H1 (cell line): Measurements from ENCODE around the gene SDF2. TPM values are rescaled to one million over a fixed set of nuclear protein-coding genes. Genes with fewer than 3 reads are reported as not detected.
A peak's percentile ranks its signal among the peaks of the same experiment; 100 is the strongest.

Experiments used
- CTCF ChIA-PET: fragments of 300-600 bp; sonication (Branson Sonifier 250); formaldehyde crosslinking; loops from one replicate; lab custom pipeline; 2021; ENCODE audit not compliant: partially characterized antibody; lab: Charles Lee
- POLR2A ChIA-PET: fragments of 300-600 bp; sonication (Branson Sonifier 250); formaldehyde crosslinking; loops from one replicate; lab custom pipeline; 2021; ENCODE audit warnings: inconsistent platforms; ENCODE audit not compliant: partially characterized antibody; lab: Charles Lee
- DNase-seq, 2 experiments: peaks; one replicate each; pipeline versions ENCODE4 v3.0.0 to v3.0.0-alpha.2; 2010 to 2022; ENCODE audit warnings: low spot score in 2 of 2, low read depth in 1 of 2, mixed read lengths in 1 of 2
- FAIRE-seq: peaks from 2 replicates; lab custom pipeline; 2011; peaks lifted over from hg19 to GRCh38; lab: Jason Lieb, UNC
- H2AFZ ChIP-seq: 2 replicates; pipeline ENCODE4 v1.8.1; 2012; ENCODE audit warnings: low read length, inconsistent platforms
- H2AK5ac ChIP-seq: 2 replicates; pipeline ENCODE4 v1.6.1; 2013; ENCODE audit warnings: low read depth, low read length
- H2BK120ac ChIP-seq: replicated peaks from 2 replicates; pipeline ENCODE3; 2013; ENCODE audit warnings: low read depth, low read length, inconsistent platforms
- H2BK12ac ChIP-seq: 2 replicates; pipeline ENCODE4 v1.6.1; 2013; ENCODE audit warnings: low read depth, low read length
- H2BK15ac ChIP-seq: 2 replicates; pipeline ENCODE4 v1.6.1; 2013; ENCODE audit warnings: low read length
- H2BK20ac ChIP-seq: 2 replicates; pipeline ENCODE4 v1.6.1; 2013; ENCODE audit warnings: low read length
- H2BK5ac ChIP-seq: 2 replicates; pipeline ENCODE4 v1.6.1; 2013; ENCODE audit warnings: low read depth, low read length
- H3K14ac ChIP-seq: 2 replicates; pipeline ENCODE4 v1.6.1; 2013; ENCODE audit warnings: inconsistent platforms; ENCODE audit not compliant: insufficient read length
- H3K18ac ChIP-seq: 2 replicates; pipeline ENCODE4 v1.6.1; 2013; ENCODE audit warnings: low read length; ENCODE audit errors: extremely low read depth
- H3K23ac ChIP-seq: 2 replicates; pipeline ENCODE4 v1.6.1; 2013; ENCODE audit warnings: inconsistent platforms; ENCODE audit not compliant: insufficient read length
- H3K23me2 ChIP-seq: 2 replicates; pipeline ENCODE4 v1.6.1; 2013; ENCODE audit warnings: low read depth, low read length
- H3K27ac ChIP-seq: 2 replicates; pipeline ENCODE4 v1.6.1; 2011; ENCODE audit warnings: low read depth, low read length, inconsistent platforms
- H3K27me3 ChIP-seq, 4 experiments: replicated peaks in 1 of 4; 1 replicate in 1 of 4; 2 replicates in 3 of 4; pipeline versions ENCODE4 v1.6.1 to v1.8.1; 2011 to 2013; ENCODE audit warnings: low read length in 3 of 4, mild to moderate bottlenecking in 3 of 4, inconsistent platforms in 2 of 4, mixed read lengths in 2 of 4, moderate library complexity in 1 of 4; ENCODE audit not compliant: control insufficient read depth in 3 of 4, insufficient read depth in 3 of 4; ENCODE audit errors: extremely low read depth in 1 of 4
- H3K36me3 ChIP-seq, 4 experiments: 2 replicates each; pipeline versions ENCODE4 v1.6.1 to v1.8.1; 2011 to 2013; ENCODE audit warnings: mild to moderate bottlenecking in 4 of 4, low read length in 3 of 4, moderate library complexity in 2 of 4, control low read depth in 1 of 4, inconsistent platforms in 1 of 4; ENCODE audit not compliant: insufficient read depth in 4 of 4, control insufficient read depth in 2 of 4
- H3K4ac ChIP-seq: replicated peaks from 2 replicates; pipeline ENCODE3; 2013; ENCODE audit warnings: low read length, low read depth, mixed read lengths, inconsistent platforms; ENCODE audit not compliant: insufficient read length
- H3K4me1 ChIP-seq, 4 experiments: replicated peaks in 1 of 4; 1 replicate in 1 of 4; 2 replicates in 3 of 4; pipeline versions ENCODE4 v1.6.1 to v1.8.1; 2011 to 2013; ENCODE audit warnings: low read length in 3 of 4, inconsistent platforms in 2 of 4, mixed read lengths in 1 of 4; ENCODE audit not compliant: insufficient read depth in 4 of 4, control insufficient read depth in 3 of 4
- H3K4me2 ChIP-seq, 2 experiments: 2 replicates each; pipeline versions ENCODE4 v1.6.1 to v1.8.1; 2011 to 2013; ENCODE audit warnings: low read depth in 2 of 2, low read length in 2 of 2, control low read depth in 1 of 2, inconsistent platforms in 1 of 2, mild to moderate bottlenecking in 1 of 2; ENCODE audit not compliant: insufficient read depth in 1 of 2
- H3K4me3 ChIP-seq, 4 experiments: fragments of 200-600, 300-600 bp in 1 of 4; sonication (generic), shearing (Covaris generic), sonication (Bioruptor Twin) in 1 of 4; 2 replicates each; pipeline versions ENCODE4 v1.5.1 to v1.8.1; 2011 to 2016; ENCODE audit warnings: low read length in 4 of 4, low read depth in 3 of 4, control low read depth in 2 of 4, inconsistent platforms in 2 of 4, mild to moderate bottlenecking in 2 of 4, mixed read lengths in 1 of 4, moderate library complexity in 1 of 4; ENCODE audit not compliant: insufficient read depth in 2 of 4; ENCODE audit errors: extremely low read depth in 1 of 4
- H3K56ac ChIP-seq: replicated peaks from 2 replicates; pipeline ENCODE3; 2013; ENCODE audit warnings: low read depth, mild to moderate bottlenecking, mixed read lengths, low read length, inconsistent platforms; ENCODE audit not compliant: insufficient read length
- H3K79me1 ChIP-seq: 2 replicates; pipeline ENCODE4 v1.6.1; 2013; ENCODE audit warnings: low read depth, low read length, control low read depth
- H3K79me2 ChIP-seq, 2 experiments: 2 replicates each; pipeline versions ENCODE4 v1.6.1 to v1.8.1; 2012 to 2013; ENCODE audit warnings: low read length in 2 of 2, mild to moderate bottlenecking in 2 of 2, inconsistent platforms in 1 of 2; ENCODE audit not compliant: insufficient read depth in 2 of 2, control insufficient read depth in 1 of 2
- H3K9ac ChIP-seq, 4 experiments: replicated peaks in 1 of 4; 1 replicate in 1 of 4; 2 replicates in 3 of 4; pipeline versions ENCODE4 v1.6.1 to v1.8.1; 2011 to 2013; ENCODE audit warnings: low read depth in 3 of 4, low read length in 3 of 4, control low read depth in 2 of 4, mild to moderate bottlenecking in 2 of 4, moderate library complexity in 2 of 4, inconsistent platforms in 1 of 4; ENCODE audit errors: extremely low read depth in 1 of 4
- H3K9me3 ChIP-seq, 2 experiments: 2 replicates each; pipeline versions ENCODE4 v1.6.1 to v1.8.1; 2012 to 2013; ENCODE audit warnings: mild to moderate bottlenecking in 2 of 2, moderate library complexity in 2 of 2, control low read depth in 1 of 2, inconsistent platforms in 1 of 2, low read depth in 1 of 2, low read length in 1 of 2, mixed read lengths in 1 of 2; ENCODE audit not compliant: insufficient read depth in 2 of 2
- H4K20me1 ChIP-seq, 2 experiments: replicated peaks in 1 of 2; 2 replicates each; pipeline versions ENCODE3 to v1.8.1; 2011 to 2013; ENCODE audit warnings: inconsistent platforms in 2 of 2, low read length in 2 of 2, mild to moderate bottlenecking in 1 of 2; ENCODE audit not compliant: insufficient read depth in 2 of 2, control insufficient read depth in 1 of 2
- H4K5ac ChIP-seq: 2 replicates; pipeline ENCODE4 v1.6.1; 2013; ENCODE audit warnings: low read length, low read depth, mixed read lengths, inconsistent platforms; ENCODE audit not compliant: insufficient read length
- H4K8ac ChIP-seq: 2 replicates; pipeline ENCODE4 v1.8.0; 2013; ENCODE audit warnings: mild to moderate bottlenecking, moderate library complexity, low read length, inconsistent platforms; ENCODE audit not compliant: insufficient read depth; ENCODE audit errors: extremely low read depth
- H4K91ac ChIP-seq: replicated peaks from 2 replicates; pipeline ENCODE3; 2013; ENCODE audit warnings: low read length, mixed read lengths, inconsistent platforms; ENCODE audit not compliant: insufficient read length
- POLR2A ChIP-seq, 2 experiments: IDR thresholded peaks; 1 replicate in 1 of 2; 2 replicates in 1 of 2; pipeline ENCODE4 v1.6.1; 2011; ENCODE audit warnings: low read depth in 2 of 2, low read length in 2 of 2, mild to moderate bottlenecking in 2 of 2; ENCODE audit errors: control extremely low read depth in 1 of 2
- TEAD4 ChIP-seq: IDR thresholded peaks from 2 replicates; pipeline ENCODE4 v1.6.1; 2012; ENCODE audit warnings: low read depth, low read length, inconsistent platforms, mixed read lengths
- WGBS, 2 experiments: shearing (Covaris generic) in 1 of 2; methylation state at CpG; one replicate each; pipeline versions ENCODE4 v1.1.6 to v1.1.7; 2013 to 2015; ENCODE audit warnings: low lambda C conversion rate in 2 of 2, mixed read lengths in 2 of 2, inconsistent platforms in 1 of 2, low coverage in 1 of 2, missing lambda C conversion rate in 1 of 2; ENCODE audit not compliant: insufficient replicate concordance in 2 of 2, insufficient coverage in 1 of 2, insufficient read length in 1 of 2; ENCODE audit errors: extremely low coverage in 1 of 2, missing lambda C conversion rate in 1 of 2; 5-methylcytosine and 5-hydroxymethylcytosine counted together
- polyA plus RNA-seq, 7 experiments: library from polyadenylated mRNA; depleted of rRNA in 3 of 7; stranded (reverse) in 5 of 7; unstranded in 2 of 7; fragments of >200 nt in 5 of 7; fragments of 200-250 nt in 2 of 7; gene quantifications; 1 replicate in 5 of 7; 2 replicates in 1 of 7; 4 replicates in 1 of 7; pipeline versions ENCODE4 v1.2.1 to v1.2.3, GENCODE V29; 2011 to 2013; ENCODE audit warnings: missing spikeins in 2 of 7, mixed read lengths in 2 of 7
- total RNA-seq: library from RNA; stranded (reverse); fragmentation: NEBNext Ultra II Directional; extraction: Animal tissue kit (Norgen Biotek cat#: 25700); gene quantifications from 2 replicates; pipeline ENCODE4 v1.2.1, GENCODE V29; 2021

Gene SDF2
- total and polyA plus RNA-seq, 2 of the 8 experiments (the other 6 are each of a cell fraction or from before 2014, with no cell fraction given) = 44.8 to 65.4 TPM

DNA sequence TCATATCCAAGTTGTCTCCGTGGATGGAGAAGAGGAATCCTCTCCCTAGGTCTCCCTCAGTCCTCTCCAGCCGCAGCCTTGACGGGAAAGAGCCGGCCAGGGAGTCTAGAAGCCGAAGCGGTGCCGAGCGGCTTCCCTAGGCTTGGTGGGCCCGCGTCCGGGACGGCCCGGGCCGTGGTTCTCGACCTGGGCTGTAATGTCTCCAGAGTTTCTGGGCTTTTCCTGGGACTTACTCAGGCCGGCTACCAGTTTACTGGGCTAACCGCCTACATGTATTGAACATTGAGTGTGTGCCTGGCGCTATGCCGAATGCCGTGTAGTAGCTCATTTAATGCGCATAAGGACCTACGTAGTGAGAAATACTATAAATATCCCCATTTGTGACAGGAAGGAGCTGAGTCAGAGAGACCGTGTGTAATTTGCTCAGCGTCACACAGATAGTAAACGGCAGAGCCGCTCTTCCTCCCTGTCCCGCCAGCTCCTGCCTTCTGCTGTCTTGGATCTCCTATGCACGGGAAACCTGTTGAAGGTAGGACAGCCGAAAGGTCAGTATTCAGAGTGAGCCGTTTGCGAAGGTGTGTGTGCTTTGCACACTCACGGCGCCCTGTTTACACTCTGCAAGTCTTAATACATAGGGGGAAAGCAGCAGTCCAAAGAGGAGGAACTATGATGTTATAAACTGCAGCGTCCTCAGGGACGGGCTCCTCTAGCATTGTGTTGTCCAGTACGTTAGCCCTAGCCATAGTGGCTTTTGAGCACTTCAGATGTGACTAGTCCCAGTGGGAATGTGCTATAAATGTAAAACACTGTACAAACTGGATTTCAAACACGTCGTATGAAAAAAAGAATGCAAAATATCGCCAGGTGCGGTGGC, 62.2 kb downstream of the SDF2 start:
- H2AFZ ChIP-seq = peak overlapping the region; percentile 60
- DNase-seq (peak in 1 of 2 experiments; percentile 54), FAIRE-seq (no peak)
- H2AK5ac ChIP-seq = no peak overlapping the region
- peaks cover 0 to 16% of the 10 kb centered on the region in 2 experiments; a peak in 2 of 4 replicates for H3K79me2 ChIP-seq
- no peak overlapping the region for H3K56ac ChIP-seq
- no peaks in the 10 kb centered on the region; a peak in 1 of 7 replicates for H3K27me3 ChIP-seq
- H4K8ac ChIP-seq = peak overlapping the region; percentile 81
- no peak overlapping the region for H3K27ac ChIP-seq
- H3K4ac ChIP-seq = no peak overlapping the region
- H3K79me1 ChIP-seq = no peaks in the 10 kb centered on the region; the same call in 1 of the 2 replicates
- no peak overlapping the region for H3K14ac ChIP-seq
- H3K23me2 ChIP-seq = peaks cover 9% of the 10 kb centered on the region; the same call in 1 of the 2 replicates
- no peaks in the 10 kb centered on the region for H3K9me3 ChIP-seq
- H4K20me1 ChIP-seq = no peaks in the 10 kb centered on the region
- no peak overlapping the region for H2BK15ac ChIP-seq
- H4K5ac ChIP-seq = peak overlapping the region; percentile 50
- no peak overlapping the region for H4K91ac ChIP-seq
- H3K9ac ChIP-seq = peak overlapping the region in 3 of 4 experiments; percentile 51 to 76 (median 60); a peak in 5 of 7 replicates
- H2BK5ac ChIP-seq = no peak overlapping the region
- H3K4me1 ChIP-seq = peaks cover 0 to 4% (median 0%) of the 10 kb centered on the region in 4 experiments; a peak in 2 of 7 replicates
- POLR2A ChIA-PET = interaction anchor here (0.5 to 7.5 kb wide), 21 partner anchors 8 to 1038 kb away, joined by 3 to 83 read pairs (median 4); partner anchors contain the start of genes ALDOC, PROCA1, RSKR and SDF2
- TF ChIP-seq POLR2A (IDR thresholded peaks at IDR 0.05; ENCODE audit: control extremely low read depth in 1 of 2, low read depth in 2 of 2, low read length in 2 of 2) = peak in 1 of 2 experiments; percentile 3; a peak in 1 of 3 replicates
- no peak for TF ChIP-seq TEAD4
- CTCF ChIA-PET = interaction anchor here (1.0 to 5.6 kb wide), 3 partner anchors 13 to 29 kb away, joined by 4 to 45 read pairs (median 5); partner anchors contain the start of genes PIGS and RSKR
- peak overlapping the region; percentile 72; the same call in 1 of the 2 replicates for H3K18ac ChIP-seq
- peak overlapping the region; percentile 78 to 93 (median 92) for H3K4me3 ChIP-seq
- WGBS, 2 experiments = 31% methylated on average over 40 of the region's 40 CpGs; no CpG with 5 or more reads in 1 of the 2 experiments
- no peak overlapping the region for H2BK12ac ChIP-seq
- H2BK20ac ChIP-seq = no peak overlapping the region
- H3K4me2 ChIP-seq = peak overlapping the region; percentile 86 to 96
- H2BK120ac ChIP-seq = no peak overlapping the region
- no peak overlapping the region for H3K23ac ChIP-seq
- H3K36me3 ChIP-seq = peaks cover 0 to 5% (median 2%) of the 10 kb centered on the region in 4 experiments; a peak in 3 of 8 replicates
